Measurements from ENCODE around the gene CAT.

Gene CAT

GRCh38 chr11:34448223-34448994, 9.7 kb downstream of the CAT start:
- DNase-seq: no peak
- Histone ChIP-seq H2AFZ (ENCODE audit: insufficient read depth, low read length, poor library complexity) (no peak overlapping the region), H3K18ac (ENCODE audit: low read length) (no peak overlapping the region), H4K8ac (ENCODE audit: low read depth, low read length) (no peak overlapping the region), H3K9ac (ENCODE audit: low read length) (no peak overlapping the region), H3K14ac (ENCODE audit: low read length) (no peak overlapping the region), H3K79me1 (ENCODE audit: low read length) (no peaks in the 10 kb centered on the region), H4K12ac (ENCODE audit: low read depth, low read length) (no peak overlapping the region), H2BK120ac (ENCODE audit: insufficient read depth, low read length, poor library complexity) (no peak overlapping the region), H2BK5ac (ENCODE audit: low read depth, low read length, poor library complexity) (no peak overlapping the region), H2BK12ac (ENCODE audit: low read length) (no peak overlapping the region), H3K4me1 (ENCODE audit: control insufficient read depth in 1 of 2, insufficient read depth in 2 of 2, low read length in 2 of 2) (no peaks in the 10 kb centered on the region), H4K91ac (ENCODE audit: low read depth, low read length) (no peak overlapping the region), H3K27me3 (ENCODE audit: insufficient read depth, low read length) (no peaks in the 10 kb centered on the region), H3K4me3 (ENCODE audit: low read depth, low read length) (no peak overlapping the region), H3K27ac (ENCODE audit: low read depth, low read length) (no peak overlapping the region), H2AK5ac (ENCODE audit: low read length) (no peak overlapping the region), H3K4me2 (ENCODE audit: low read length) (no peak overlapping the region), H3K9me3 (ENCODE audit: insufficient read depth, low read depth, low read length) (no peaks in the 10 kb centered on the region), H3K36me3 (ENCODE audit: control insufficient read depth in 1 of 2, insufficient read depth in 2 of 2, low read length in 2 of 2) (no peaks in the 10 kb centered on the region), H3K4ac (ENCODE audit: low read depth, low read length) (no peak overlapping the region), H3K23ac (ENCODE audit: low read length) (no peak overlapping the region), H3K79me2 (ENCODE audit: control insufficient read depth, insufficient read depth, low read length, poor library complexity) (no peaks in the 10 kb centered on the region)
- WGBS (ENCODE audit: extremely low coverage, insufficient coverage, insufficient read length): no CpG with 5 or more reads among the region's 11 CpGs

GRCh38 chr11:34449013-34449412, 10.3 kb downstream of the CAT start:
- no peak overlapping the region for H4K91ac ChIP-seq (ENCODE audit: low read depth, low read length)
- H2AFZ ChIP-seq (ENCODE audit: insufficient read depth, low read length, poor library complexity): no peak overlapping the region
- H3K27me3 ChIP-seq (ENCODE audit: insufficient read depth, low read length): no peaks in the 10 kb centered on the region
- no peaks in the 10 kb centered on the region for H3K9me3 ChIP-seq (ENCODE audit: insufficient read depth, low read depth, low read length)
- no CpG with 5 or more reads among the region's 3 CpGs for WGBS (ENCODE audit: extremely low coverage, insufficient coverage, insufficient read length)
- H3K23ac ChIP-seq (ENCODE audit: low read length): no peak overlapping the region
- no peak overlapping the region for H2BK5ac ChIP-seq (ENCODE audit: low read depth, low read length, poor library complexity)
- H2BK12ac ChIP-seq (ENCODE audit: low read length): no peak overlapping the region
- H2AK5ac ChIP-seq (ENCODE audit: low read length): no peak overlapping the region
- no peaks in the 10 kb centered on the region for H3K79me1 ChIP-seq (ENCODE audit: low read length)
- H3K18ac ChIP-seq (ENCODE audit: low read length): no peak overlapping the region
- no peak overlapping the region for H3K4me3 ChIP-seq (ENCODE audit: low read depth, low read length)
- H3K4ac ChIP-seq (ENCODE audit: low read depth, low read length): no peak overlapping the region
- no peaks in the 10 kb centered on the region for H3K79me2 ChIP-seq (ENCODE audit: control insufficient read depth, insufficient read depth, low read length, poor library complexity)
- H3K4me1 ChIP-seq (ENCODE audit: control insufficient read depth in 1 of 2, insufficient read depth in 2 of 2, low read length in 2 of 2): no peaks in the 10 kb centered on the region
- no peak overlapping the region for H3K27ac ChIP-seq (ENCODE audit: low read depth, low read length)
- H3K14ac ChIP-seq (ENCODE audit: low read length): no peak overlapping the region
- no peak overlapping the region for H4K8ac ChIP-seq (ENCODE audit: low read depth, low read length)
- no peaks in the 10 kb centered on the region for H3K36me3 ChIP-seq (ENCODE audit: control insufficient read depth in 1 of 2, insufficient read depth in 2 of 2, low read length in 2 of 2)
- no peak for DNase-seq
- H2BK120ac ChIP-seq (ENCODE audit: insufficient read depth, low read length, poor library complexity): no peak overlapping the region
- H3K9ac ChIP-seq (ENCODE audit: low read length): no peak overlapping the region
- H4K12ac ChIP-seq (ENCODE audit: low read depth, low read length): no peak overlapping the region
- H3K4me2 ChIP-seq (ENCODE audit: low read length): no peak overlapping the region

GRCh38 chr11:34451053-34451452, 12.3 kb downstream of the CAT start:
- Histone ChIP-seq H3K79me2 (ENCODE audit: control insufficient read depth, insufficient read depth, low read length, poor library complexity) (no peaks in the 10 kb centered on the region), H2BK12ac (ENCODE audit: low read length) (no peak overlapping the region), H2AFZ (ENCODE audit: insufficient read depth, low read length, poor library complexity) (no peak overlapping the region), H3K18ac (ENCODE audit: low read length) (no peak overlapping the region), H4K12ac (ENCODE audit: low read depth, low read length) (no peak overlapping the region), H4K91ac (ENCODE audit: low read depth, low read length) (no peak overlapping the region), H3K79me1 (ENCODE audit: low read length) (no peaks in the 10 kb centered on the region), H3K9me3 (ENCODE audit: insufficient read depth, low read depth, low read length) (no peaks in the 10 kb centered on the region), H2BK5ac (ENCODE audit: low read depth, low read length, poor library complexity) (no peak overlapping the region), H3K27ac (ENCODE audit: low read depth, low read length) (no peak overlapping the region), H3K9ac (ENCODE audit: low read length) (no peak overlapping the region), H3K4ac (ENCODE audit: low read depth, low read length) (no peak overlapping the region), H3K4me2 (ENCODE audit: low read length) (no peak overlapping the region), H3K4me3 (ENCODE audit: low read depth, low read length) (no peak overlapping the region), H2BK120ac (ENCODE audit: insufficient read depth, low read length, poor library complexity) (no peak overlapping the region), H2AK5ac (ENCODE audit: low read length) (no peak overlapping the region), H3K4me1 (ENCODE audit: control insufficient read depth in 1 of 2, insufficient read depth in 2 of 2, low read length in 2 of 2) (no peaks in the 10 kb centered on the region), H4K8ac (ENCODE audit: low read depth, low read length) (no peak overlapping the region), H3K36me3 (ENCODE audit: control insufficient read depth in 1 of 2, insufficient read depth in 2 of 2, low read length in 2 of 2) (no peaks in the 10 kb centered on the region), H3K14ac (ENCODE audit: low read length) (no peak overlapping the region), H3K27me3 (ENCODE audit: insufficient read depth, low read length) (no peaks in the 10 kb centered on the region), H3K23ac (ENCODE audit: low read length) (no peak overlapping the region)
- no CpG with 5 or more reads among the region's 3 CpGs for WGBS (ENCODE audit: extremely low coverage, insufficient coverage, insufficient read length)
- DNase-seq: no peak

DNA sequence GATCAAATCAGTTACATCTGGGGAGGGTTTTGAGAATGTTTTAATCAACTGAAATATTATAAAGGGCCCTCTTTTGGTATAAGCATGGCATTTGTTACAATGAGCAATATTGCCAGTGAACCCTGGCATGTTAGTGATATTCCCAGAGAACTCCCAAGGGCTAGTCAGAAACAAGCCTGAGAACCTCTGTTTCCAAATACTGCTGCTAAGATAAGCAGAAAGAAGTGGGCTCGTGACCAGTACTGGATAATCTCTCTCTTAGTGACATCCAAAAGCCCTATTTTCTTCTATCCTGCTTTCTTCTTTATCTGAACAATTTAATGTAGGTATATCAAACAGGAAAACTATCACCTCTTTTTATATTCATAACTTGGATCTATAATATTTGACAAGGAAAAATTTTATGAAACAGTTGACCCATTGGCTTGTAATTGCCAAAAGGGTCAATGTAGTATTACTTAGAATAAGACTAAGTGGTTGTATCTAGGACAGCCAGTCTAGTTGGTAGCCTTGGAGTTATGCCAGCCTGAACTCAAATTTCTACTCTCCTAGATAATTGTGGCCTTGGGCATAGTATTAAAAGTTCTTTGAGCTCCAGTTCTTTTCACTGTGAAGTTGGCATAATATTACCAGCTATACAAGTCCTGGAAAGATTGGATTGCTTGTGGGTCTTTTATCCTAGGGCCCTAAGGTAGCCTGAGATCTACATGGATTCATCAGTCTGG, 15.7 kb downstream of the CAT start:
- no peak overlapping the region for H3K9ac ChIP-seq (ENCODE audit: low read length)
- no peak overlapping the region for H2BK120ac ChIP-seq (ENCODE audit: insufficient read depth, low read length, poor library complexity)
- no peak overlapping the region for H4K91ac ChIP-seq (ENCODE audit: low read depth, low read length)
- no peak overlapping the region for H2AK5ac ChIP-seq (ENCODE audit: low read length)
- no peak overlapping the region for H3K18ac ChIP-seq (ENCODE audit: low read length)
- no peak overlapping the region for H2AFZ ChIP-seq (ENCODE audit: insufficient read depth, low read length, poor library complexity)
- H4K12ac ChIP-seq (ENCODE audit: low read depth, low read length): no peak overlapping the region
- no peaks in the 10 kb centered on the region for H3K4me1 ChIP-seq (ENCODE audit: control insufficient read depth in 1 of 2, insufficient read depth in 2 of 2, low read length in 2 of 2)
- H3K14ac ChIP-seq (ENCODE audit: low read length): no peak overlapping the region
- peaks cover 0 to 2% of the 10 kb centered on the region in 2 experiments for H3K36me3 ChIP-seq (ENCODE audit: control insufficient read depth in 1 of 2, insufficient read depth in 2 of 2, low read length in 2 of 2)
- no peak overlapping the region for H3K27ac ChIP-seq (ENCODE audit: low read depth, low read length)
- no CpG with 5 or more reads among the region's 1 CpG for WGBS (ENCODE audit: extremely low coverage, insufficient coverage, insufficient read length)
- H3K23ac ChIP-seq (ENCODE audit: low read length): no peak overlapping the region
- H2BK12ac ChIP-seq (ENCODE audit: low read length): no peak overlapping the region
- no peak overlapping the region for H3K4ac ChIP-seq (ENCODE audit: low read depth, low read length)
- H2BK5ac ChIP-seq (ENCODE audit: low read depth, low read length, poor library complexity): no peak overlapping the region
- H3K79me1 ChIP-seq (ENCODE audit: low read length): no peaks in the 10 kb centered on the region
- H4K8ac ChIP-seq (ENCODE audit: low read depth, low read length): no peak overlapping the region
- no peaks in the 10 kb centered on the region for H3K9me3 ChIP-seq (ENCODE audit: insufficient read depth, low read depth, low read length)
- no peak overlapping the region for H3K4me2 ChIP-seq (ENCODE audit: low read length)
- no peaks in the 10 kb centered on the region for H3K79me2 ChIP-seq (ENCODE audit: control insufficient read depth, insufficient read depth, low read length, poor library complexity)
- H3K4me3 ChIP-seq (ENCODE audit: low read depth, low read length): no peak overlapping the region
- no peaks in the 10 kb centered on the region for H3K27me3 ChIP-seq (ENCODE audit: insufficient read depth, low read length)
- no peak for DNase-seq
